ENCODE results near the gene COLEC12.

COLEC12 gene

GRCh38 chr18:326846-327245 lies 173.7 kb downstream of the COLEC12 start:
- ATAC-seq = no peak
- TF ChIP-seq ARNTL (CRISPR knock-in tag; IDR thresholded peaks at IDR 0.05; ENCODE audit: borderline replicate concordance, low read depth) = no peak
- no peak for TF ChIP-seq ISL1 (CRISPR knock-in tag; IDR thresholded peaks at IDR 0.05)
- no peak for TF ChIP-seq TSHZ2 (CRISPR knock-in tag; IDR thresholded peaks at IDR 0.05)

DNA sequence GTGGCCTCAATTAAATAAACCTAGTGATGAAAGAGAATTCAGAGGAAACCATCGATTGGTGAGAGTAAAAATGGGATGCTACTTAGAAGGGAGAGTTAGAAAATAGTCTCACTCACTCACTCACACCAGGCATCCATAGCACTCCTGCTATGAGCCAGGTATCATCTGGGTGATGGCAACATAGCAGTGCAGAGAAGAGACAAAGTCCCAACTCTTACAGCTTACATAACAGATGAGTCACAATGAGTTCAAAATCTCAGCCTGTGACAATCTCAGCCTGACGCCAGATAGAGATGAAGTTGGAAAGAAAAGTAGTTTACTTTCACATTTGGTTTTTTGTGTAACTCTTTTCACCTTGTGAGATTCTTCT lies 177.3 kb downstream of the COLEC12 start:
- ATAC-seq = peak; percentile 66
- no peak for TF ChIP-seq BACH2 (CRISPR knock-in tag; IDR thresholded peaks at IDR 0.05; ENCODE audit: borderline replicate concordance)
- TF ChIP-seq OSR1 (CRISPR knock-in tag; IDR thresholded peaks at IDR 0.05) = no peak
- TF ChIP-seq POU6F1 (CRISPR knock-in tag; IDR thresholded peaks at IDR 0.05; ENCODE audit: borderline replicate concordance, low read depth) = no peak
- TF ChIP-seq ARNTL (CRISPR knock-in tag; IDR thresholded peaks at IDR 0.05; ENCODE audit: borderline replicate concordance, low read depth) = no peak
- TF ChIP-seq TCF4 (CRISPR knock-in tag; IDR thresholded peaks at IDR 0.05; ENCODE audit: borderline replicate concordance) = no peak
- TF ChIP-seq ZC3H10 (CRISPR knock-in tag; IDR thresholded peaks at IDR 0.05) = no peak
- TF ChIP-seq TSHZ2 (CRISPR knock-in tag; IDR thresholded peaks at IDR 0.05) = no peak
- no peak for TF ChIP-seq CREB5 (CRISPR knock-in tag; IDR thresholded peaks at IDR 0.05; ENCODE audit: low read depth)
- no peak for TF ChIP-seq ZNF70 (CRISPR knock-in tag; IDR thresholded peaks at IDR 0.05)
- TF ChIP-seq PPARA (CRISPR knock-in tag; IDR thresholded peaks at IDR 0.05; ENCODE audit: borderline replicate concordance) = no peak
- TF ChIP-seq ZFP30 (CRISPR knock-in tag; IDR thresholded peaks at IDR 0.05) = no peak
- no peak for TF ChIP-seq TOX (CRISPR knock-in tag; IDR thresholded peaks at IDR 0.05; ENCODE audit: borderline replicate concordance)
- TF ChIP-seq ISL1 (CRISPR knock-in tag; IDR thresholded peaks at IDR 0.05) = no peak
- no peak for TF ChIP-seq ZFP3 (CRISPR knock-in tag; IDR thresholded peaks at IDR 0.05)
- no peak for TF ChIP-seq GLIS3 (CRISPR knock-in tag; IDR thresholded peaks at IDR 0.05)

DNA sequence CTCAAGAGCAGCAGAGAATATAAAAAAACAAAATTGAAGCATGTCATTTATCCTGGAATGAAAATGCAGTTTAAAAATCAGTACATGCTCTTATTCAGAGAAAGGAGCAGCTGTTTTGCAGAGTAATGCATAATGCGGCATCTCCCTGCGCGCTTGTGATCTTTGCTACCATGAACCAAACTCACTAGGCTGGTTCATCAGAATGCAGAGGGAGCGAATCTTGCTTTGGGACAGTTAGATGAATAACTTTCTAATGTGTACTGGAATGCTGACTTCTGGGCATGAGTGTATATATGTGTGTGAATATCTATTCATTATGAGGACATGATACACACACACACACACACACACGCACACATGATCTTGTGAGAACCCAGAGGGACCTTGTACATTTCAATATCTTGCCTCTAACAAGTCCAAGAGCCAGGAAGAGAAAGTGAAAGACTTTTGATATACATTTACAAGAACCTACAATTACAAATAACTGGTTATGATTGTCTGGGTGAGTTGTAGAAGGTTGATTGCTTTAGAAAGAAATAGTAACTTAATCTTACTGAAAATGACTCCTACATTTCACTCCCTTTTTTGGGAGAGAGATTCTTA lies 178.5 kb downstream of the COLEC12 start:
- peak; percentile 10; the same call in 1 of the 3 replicates for ATAC-seq
- TF ChIP-seq ISL1 (CRISPR knock-in tag; IDR thresholded peaks at IDR 0.05) = no peak
- no peak for TF ChIP-seq GLIS3 (CRISPR knock-in tag; IDR thresholded peaks at IDR 0.05)
- TF ChIP-seq CSDC2 (CRISPR knock-in tag; IDR thresholded peaks at IDR 0.05) = no peak
- TF ChIP-seq ESRRG (CRISPR knock-in tag; IDR thresholded peaks at IDR 0.05) = no peak
- no peak for TF ChIP-seq RARB (CRISPR knock-in tag; IDR thresholded peaks at IDR 0.05)
- TF ChIP-seq ZNF565 (CRISPR knock-in tag; conservative IDR thresholded peaks at IDR 0.05; ENCODE audit: low read depth) = no peak
- TF ChIP-seq ARNTL (CRISPR knock-in tag; IDR thresholded peaks at IDR 0.05; ENCODE audit: borderline replicate concordance, low read depth) = no peak
- TF ChIP-seq ZNF8 (CRISPR knock-in tag; IDR thresholded peaks at IDR 0.05) = no peak
- TF ChIP-seq PATZ1 (CRISPR knock-in tag; IDR thresholded peaks at IDR 0.05; ENCODE audit: borderline replicate concordance) = no peak
- TF ChIP-seq TSHZ2 (CRISPR knock-in tag; IDR thresholded peaks at IDR 0.05) = no peak
- no peak for TF ChIP-seq TCF4 (CRISPR knock-in tag; IDR thresholded peaks at IDR 0.05; ENCODE audit: borderline replicate concordance)
- no peak for TF ChIP-seq PPARA (CRISPR knock-in tag; IDR thresholded peaks at IDR 0.05; ENCODE audit: borderline replicate concordance)
- no peak for TF ChIP-seq BACH2 (CRISPR knock-in tag; IDR thresholded peaks at IDR 0.05; ENCODE audit: borderline replicate concordance)
- TF ChIP-seq OSR1 (CRISPR knock-in tag; IDR thresholded peaks at IDR 0.05) = no peak
- TF ChIP-seq CSRNP3 (CRISPR knock-in tag; IDR thresholded peaks at IDR 0.05) = no peak
- no peak for TF ChIP-seq ZC3H10 (CRISPR knock-in tag; IDR thresholded peaks at IDR 0.05)

Data from SK-N-SH treated with all-trans-retinoic acid at 6 μM for 48 hours (cell line).